ENCODE measurements around the gene ANHX. TPM values are rescaled to one million over a fixed set of nuclear protein-coding genes. Genes with fewer than 3 reads are reported as not detected.

ANHX gene
- not detected in 5 replicates for total RNA-seq (2022; extraction: Qiagen RNA extraction; ENCODE audit: low read depth)

GRCh38 chr12:133235401-133236112 lies at the start of gene ANHX:
TSS of gene ANHX (minus strand) at chr12:133235877. CDS start at chr12:133234356, 1,521 bp downstream.

DNA sequence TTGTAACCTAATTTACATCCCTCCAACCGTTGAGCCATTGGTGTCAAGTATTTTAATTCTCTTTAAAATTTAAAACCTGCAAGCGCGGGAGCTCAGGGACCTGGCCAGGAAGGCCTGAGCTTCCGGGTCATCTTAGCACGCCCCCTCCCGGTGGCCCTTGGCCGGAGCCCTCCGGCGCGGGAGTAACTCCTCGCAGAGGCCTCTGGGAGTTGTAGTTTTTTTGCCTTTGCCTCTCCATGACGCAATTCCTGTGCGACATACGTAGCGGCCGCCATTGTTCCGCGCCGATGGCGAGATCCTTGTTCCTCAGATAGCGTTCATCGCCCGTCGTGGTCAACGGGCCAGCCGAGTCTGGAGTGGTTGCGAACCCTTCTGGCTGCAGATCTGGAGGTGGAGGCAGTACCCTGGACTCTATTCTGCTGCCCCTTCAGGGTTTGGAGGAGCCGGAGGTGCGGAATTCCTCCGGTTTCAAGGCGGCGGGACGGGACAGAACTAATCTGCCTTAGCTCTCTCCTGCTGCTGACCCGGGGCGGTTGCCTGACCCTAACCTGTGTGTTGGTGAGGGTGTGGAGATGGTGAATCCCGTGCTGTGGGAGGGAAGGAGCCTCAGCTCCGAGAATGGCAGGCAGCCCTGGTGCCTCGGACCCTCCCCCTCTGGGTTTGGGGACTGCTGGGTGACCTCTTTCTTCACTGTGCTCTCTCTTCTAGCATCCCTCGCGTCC lies 54.3 kb downstream of the ANHX start, which contains the start of gene ZNF268:
Gene ZNF268, plus strand, starts transcription at position 258 of the 722 bp plus-strand sequence. CDS start 503 bp downstream, outside the sequence.

Other genes starting within 250 kb of the ANHX start
- 6.8 to 10.0 TPM (median 7.6 TPM) in 5 replicates for gene ZNF26, start 249.5 kb downstream of the ANHX start, total RNA-seq (2022; extraction: Qiagen RNA extraction; ENCODE audit: low read depth)
- 10.9 to 15.5 TPM (median 12.9 TPM) in 5 replicates for gene ZNF84, start 198.4 kb downstream of the ANHX start, total RNA-seq (2022; extraction: Qiagen RNA extraction; ENCODE audit: low read depth)
- 8.0 to 11.6 TPM (median 8.4 TPM) in 5 replicates for gene ZNF140, start 155.0 kb downstream of the ANHX start, total RNA-seq (2022; extraction: Qiagen RNA extraction; ENCODE audit: low read depth)
- gene ZNF891, start 105.6 kb downstream of the ANHX start, total RNA-seq (2022; extraction: Qiagen RNA extraction; ENCODE audit: low read depth): 0.24 to 0.41 TPM (median 0.40 TPM) in 5 replicates
- gene ZNF10, start 105.2 kb downstream of the ANHX start, total RNA-seq (2022; extraction: Qiagen RNA extraction; ENCODE audit: low read depth): 1.1 to 3.4 TPM (median 1.6 TPM) in 5 replicates
- gene ZNF268, start 54.4 kb downstream of the ANHX start, total RNA-seq (2022; extraction: Qiagen RNA extraction; ENCODE audit: low read depth): 10.7 to 19.4 TPM (median 11.5 TPM) in 5 replicates